Measurements from ENCODE around the gene TRIP12. TPM values are rescaled to one million over a fixed set of nuclear protein-coding genes. Genes with fewer than 3 reads are reported as not detected.
A peak's percentile ranks its signal among the peaks of the same experiment; 100 is the strongest.

The TRIP12 gene
- total RNA-seq, 1 experiment from 2014 or later, result 265 TPM

DNA sequence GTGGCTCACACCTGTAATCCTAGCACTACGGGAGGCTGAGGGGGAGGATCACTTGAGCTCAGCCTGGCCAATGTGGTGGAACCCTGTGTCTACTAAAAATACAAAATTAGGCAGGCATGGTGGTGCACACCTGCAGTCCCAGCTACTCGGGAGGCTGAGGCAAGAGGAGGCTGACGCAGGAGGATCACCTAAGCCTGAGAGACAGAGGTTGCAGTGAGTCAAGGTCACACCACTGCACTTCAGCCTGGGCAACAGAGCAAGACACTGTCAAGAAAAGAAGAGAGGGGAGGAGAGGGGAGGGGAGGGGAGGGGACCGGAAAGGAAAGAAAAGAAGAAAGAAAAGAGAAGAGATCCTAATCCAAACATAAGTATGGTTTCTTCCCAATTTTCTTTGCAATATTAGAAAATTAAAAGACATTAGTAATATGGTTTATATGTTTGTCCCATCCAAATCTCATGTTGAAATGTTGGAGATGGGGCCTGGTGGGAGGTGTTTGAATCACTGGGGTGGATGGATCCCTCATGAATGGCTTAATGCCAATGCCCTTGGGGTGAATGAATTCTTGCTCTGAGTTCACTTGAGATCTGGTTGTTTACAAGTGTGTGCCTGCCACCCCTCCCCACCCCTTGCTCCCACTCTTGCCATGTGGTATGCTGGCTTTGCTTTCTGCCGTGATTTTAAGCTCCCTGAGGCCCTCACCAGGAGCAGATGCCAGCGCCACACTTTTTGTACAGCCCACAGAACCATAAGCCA is 50.7 kb downstream of the TRIP12 start:
- peak; percentile 64 for DNase-seq (ENCODE audit: unreplicated experiment)
- TF ChIP-seq, protein P1, sequence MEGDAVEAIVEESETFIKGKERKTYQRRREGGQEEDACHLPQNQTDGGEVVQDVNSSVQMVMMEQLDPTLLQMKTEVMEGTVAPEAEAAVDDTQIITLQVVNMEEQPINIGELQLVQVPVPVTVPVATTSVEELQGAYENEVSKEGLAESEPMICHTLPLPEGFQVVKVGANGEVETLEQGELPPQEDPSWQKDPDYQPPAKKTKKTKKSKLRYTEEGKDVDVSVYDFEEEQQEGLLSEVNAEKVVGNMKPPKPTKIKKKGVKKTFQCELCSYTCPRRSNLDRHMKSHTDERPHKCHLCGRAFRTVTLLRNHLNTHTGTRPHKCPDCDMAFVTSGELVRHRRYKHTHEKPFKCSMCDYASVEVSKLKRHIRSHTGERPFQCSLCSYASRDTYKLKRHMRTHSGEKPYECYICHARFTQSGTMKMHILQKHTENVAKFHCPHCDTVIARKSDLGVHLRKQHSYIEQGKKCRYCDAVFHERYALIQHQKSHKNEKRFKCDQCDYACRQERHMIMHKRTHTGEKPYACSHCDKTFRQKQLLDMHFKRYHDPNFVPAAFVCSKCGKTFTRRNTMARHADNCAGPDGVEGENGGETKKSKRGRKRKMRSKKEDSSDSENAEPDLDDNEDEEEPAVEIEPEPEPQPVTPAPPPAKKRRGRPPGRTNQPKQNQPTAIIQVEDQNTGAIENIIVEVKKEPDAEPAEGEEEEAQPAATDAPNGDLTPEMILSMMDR (IDR thresholded peaks at IDR 0.05; ENCODE audit: unreplicated experiment), result no peak
- peak overlapping the region; percentile 35 for H3K27ac Mint-ChIP-seq (ENCODE audit: low read depth, unreplicated experiment)
- H3K4me3 Mint-ChIP-seq (ENCODE audit: unreplicated experiment), result no peak overlapping the region
- ChIA-PET CTCF (interaction anchor here (1.2 kb wide), 1 partner anchor 21 kb away, joined by 4 read pairs; no protein-coding TSS in a partner anchor), POLR2A (interaction anchor here (0.6 to 1.0 kb wide), 4 partner anchors 16 to 50 kb away, joined by 3 read pairs; no protein-coding TSS in a partner anchor)
- H3K4me1 Mint-ChIP-seq (ENCODE audit: insufficient read depth, unreplicated experiment), result peaks cover 16% of the 10 kb centered on the region
- no peaks in the 10 kb centered on the region for H3K9me3 Mint-ChIP-seq (ENCODE audit: unreplicated experiment)
- no TSS peak for BruUV-seq (replicated peaks)
- intact Hi-C loops (cut with micrococcal nuclease), result no loop called here
- H3K27me3 Mint-ChIP-seq (ENCODE audit: insufficient read depth, unreplicated experiment), result no peaks in the 10 kb centered on the region
- peaks cover 50% of the 10 kb centered on the region for H3K36me3 Mint-ChIP-seq (ENCODE audit: insufficient read depth, unreplicated experiment)

DNA sequence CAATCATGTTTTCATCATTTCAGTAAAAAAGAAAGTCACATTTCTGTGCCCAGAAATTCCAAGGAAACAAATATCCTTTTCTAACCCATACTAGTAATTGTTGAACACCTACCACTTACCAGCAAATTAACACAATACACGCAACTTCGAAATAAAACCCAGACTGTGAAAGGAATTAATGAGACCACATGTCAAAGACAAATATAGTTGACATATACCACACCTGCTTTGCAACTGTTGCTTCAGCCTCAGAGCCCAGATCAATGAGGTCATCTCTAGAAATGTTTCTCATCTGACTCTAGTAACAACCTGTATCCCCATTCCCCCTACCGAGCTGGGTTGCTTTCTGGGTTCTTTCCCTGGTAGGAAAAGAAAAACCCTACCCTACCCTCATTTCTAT is 52.6 kb downstream of the TRIP12 start:
- no peak overlapping the region for H3K27ac Mint-ChIP-seq (ENCODE audit: low read depth, unreplicated experiment)
- H3K36me3 Mint-ChIP-seq (ENCODE audit: insufficient read depth, unreplicated experiment), result peaks cover 60% of the 10 kb centered on the region
- H3K27me3 Mint-ChIP-seq (ENCODE audit: insufficient read depth, unreplicated experiment), result no peaks in the 10 kb centered on the region
- H3K9me3 Mint-ChIP-seq (ENCODE audit: unreplicated experiment), result no peaks in the 10 kb centered on the region
- CTCF ChIA-PET, result interaction anchor here (0.6 to 1.1 kb wide), 2 partner anchors 13 to 154 kb away, joined by 3 read pairs; no protein-coding TSS in a partner anchor
- no peak overlapping the region for H3K4me3 Mint-ChIP-seq (ENCODE audit: unreplicated experiment)
- TF ChIP-seq, protein P1 (IDR thresholded peaks at IDR 0.05; ENCODE audit: unreplicated experiment), result no peak
- H3K4me1 Mint-ChIP-seq (ENCODE audit: insufficient read depth, unreplicated experiment), result peaks cover 16% of the 10 kb centered on the region
- no TSS peak for BruUV-seq (replicated peaks)
- POLR2A ChIA-PET, result no interaction called here
- DNase-seq (ENCODE audit: unreplicated experiment), result no peak
- intact Hi-C loops (cut with micrococcal nuclease), result no loop called here

DNA sequence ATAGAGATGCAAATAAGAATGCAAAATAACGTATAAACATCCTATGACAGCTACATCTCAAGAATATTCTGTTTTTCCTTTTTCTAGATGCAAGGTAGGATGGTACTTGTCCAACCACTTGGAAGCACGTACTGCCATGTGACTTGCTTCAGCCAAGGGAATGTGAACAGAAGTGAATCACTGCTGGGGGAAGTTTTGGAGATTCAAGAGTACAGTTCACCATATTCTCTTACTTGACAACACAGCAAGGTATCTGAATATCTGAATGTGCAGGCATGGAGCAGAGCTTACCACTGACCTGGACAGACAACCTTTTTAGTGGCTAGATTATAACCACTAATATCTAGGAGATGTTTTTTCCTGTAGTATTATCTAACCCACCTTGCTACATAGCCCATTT is 53.0 kb downstream of the TRIP12 start:
- H3K9me3 Mint-ChIP-seq (ENCODE audit: unreplicated experiment), result no peaks in the 10 kb centered on the region
- no peaks in the 10 kb centered on the region for H3K27me3 Mint-ChIP-seq (ENCODE audit: insufficient read depth, unreplicated experiment)
- intact Hi-C loops (cut with micrococcal nuclease), result no loop called here
- DNase-seq (ENCODE audit: unreplicated experiment), result no peak
- H3K36me3 Mint-ChIP-seq (ENCODE audit: insufficient read depth, unreplicated experiment), result peaks cover 61% of the 10 kb centered on the region
- ChIA-PET CTCF (interaction anchor here (1.1 kb wide), 1 partner anchor 14 kb away, joined by 3 read pairs; no protein-coding TSS in a partner anchor), POLR2A (no interaction called here)
- TF ChIP-seq, protein P1 (IDR thresholded peaks at IDR 0.05; ENCODE audit: unreplicated experiment), result no peak
- peaks cover 16% of the 10 kb centered on the region for H3K4me1 Mint-ChIP-seq (ENCODE audit: insufficient read depth, unreplicated experiment)
- no TSS peak for BruUV-seq (replicated peaks)
- H3K27ac Mint-ChIP-seq (ENCODE audit: low read depth, unreplicated experiment), result no peak overlapping the region
- H3K4me3 Mint-ChIP-seq (ENCODE audit: unreplicated experiment), result no peak overlapping the region

DNA sequence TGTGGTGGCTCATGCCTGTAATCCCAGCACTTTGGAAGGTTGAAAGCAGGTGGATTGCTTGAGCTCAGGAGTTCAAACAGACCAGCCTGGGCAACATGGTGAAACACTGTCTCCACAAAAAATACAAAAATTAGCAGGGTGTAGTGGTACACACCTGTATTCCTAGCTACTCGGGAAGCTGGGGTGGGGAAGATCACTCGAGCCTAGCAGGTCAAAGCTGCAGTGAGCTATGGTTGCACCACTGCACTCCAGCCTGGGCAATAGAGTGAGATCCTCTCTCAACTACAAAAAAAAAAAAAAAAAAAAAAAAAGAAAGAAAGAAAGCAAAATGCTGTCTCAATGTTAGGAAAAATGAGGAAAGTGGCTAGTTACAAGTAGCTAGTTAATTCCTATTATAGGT is 56.8 kb downstream of the TRIP12 start:
- CTCF ChIA-PET, result interaction anchor here (0.6 kb wide), 2 partner anchors 10 to 11 kb away, joined by 3 to 4 read pairs; no protein-coding TSS in a partner anchor
- intact Hi-C loops (cut with micrococcal nuclease), result no loop called here

More for the DNA sequence above, 56.8 kb downstream of the TRIP12 start:
- peaks cover 38% of the 10 kb centered on the region for H3K36me3 Mint-ChIP-seq (ENCODE audit: insufficient read depth, unreplicated experiment)
- TF ChIP-seq, protein P1 (IDR thresholded peaks at IDR 0.05; ENCODE audit: unreplicated experiment), result no peak
- no peaks in the 10 kb centered on the region for H3K9me3 Mint-ChIP-seq (ENCODE audit: unreplicated experiment)
- DNase-seq (ENCODE audit: unreplicated experiment), result no peak
- no peaks in the 10 kb centered on the region for H3K27me3 Mint-ChIP-seq (ENCODE audit: insufficient read depth, unreplicated experiment)
- no peak overlapping the region for H3K27ac Mint-ChIP-seq (ENCODE audit: low read depth, unreplicated experiment)
- POLR2A ChIA-PET, result interaction anchor here (0.9 kb wide), 1 partner anchor 68 kb away, joined by 3 read pairs; no protein-coding TSS in a partner anchor
- peaks cover 16% of the 10 kb centered on the region for H3K4me1 Mint-ChIP-seq (ENCODE audit: insufficient read depth, unreplicated experiment)
- no TSS peak for BruUV-seq (replicated peaks)
- H3K4me3 Mint-ChIP-seq (ENCODE audit: unreplicated experiment), result no peak overlapping the region
